Measurements from ENCODE around the gene HECTD1.

DNA sequence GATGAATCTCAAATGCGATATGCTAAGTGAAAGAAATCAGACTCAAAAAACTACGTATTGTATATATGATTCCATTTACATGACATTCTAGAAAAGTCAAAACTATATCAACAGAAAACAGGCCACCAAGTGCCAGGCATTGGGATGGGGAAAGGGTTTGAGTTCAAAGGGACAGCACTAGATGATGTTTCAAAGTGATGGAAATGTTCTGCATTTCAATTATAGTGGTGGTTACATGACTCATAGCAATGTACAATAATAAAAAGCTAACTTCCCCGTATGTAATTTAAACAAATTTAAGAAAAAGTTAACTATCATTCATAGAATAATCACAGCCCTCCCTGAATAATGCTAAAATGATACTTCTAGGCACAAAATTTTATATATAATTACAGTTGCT, 13.5 kb downstream of the HECTD1 start:
- TF ChIP-seq, protein P1, sequence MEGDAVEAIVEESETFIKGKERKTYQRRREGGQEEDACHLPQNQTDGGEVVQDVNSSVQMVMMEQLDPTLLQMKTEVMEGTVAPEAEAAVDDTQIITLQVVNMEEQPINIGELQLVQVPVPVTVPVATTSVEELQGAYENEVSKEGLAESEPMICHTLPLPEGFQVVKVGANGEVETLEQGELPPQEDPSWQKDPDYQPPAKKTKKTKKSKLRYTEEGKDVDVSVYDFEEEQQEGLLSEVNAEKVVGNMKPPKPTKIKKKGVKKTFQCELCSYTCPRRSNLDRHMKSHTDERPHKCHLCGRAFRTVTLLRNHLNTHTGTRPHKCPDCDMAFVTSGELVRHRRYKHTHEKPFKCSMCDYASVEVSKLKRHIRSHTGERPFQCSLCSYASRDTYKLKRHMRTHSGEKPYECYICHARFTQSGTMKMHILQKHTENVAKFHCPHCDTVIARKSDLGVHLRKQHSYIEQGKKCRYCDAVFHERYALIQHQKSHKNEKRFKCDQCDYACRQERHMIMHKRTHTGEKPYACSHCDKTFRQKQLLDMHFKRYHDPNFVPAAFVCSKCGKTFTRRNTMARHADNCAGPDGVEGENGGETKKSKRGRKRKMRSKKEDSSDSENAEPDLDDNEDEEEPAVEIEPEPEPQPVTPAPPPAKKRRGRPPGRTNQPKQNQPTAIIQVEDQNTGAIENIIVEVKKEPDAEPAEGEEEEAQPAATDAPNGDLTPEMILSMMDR (conservative IDR thresholded peaks at IDR 0.05; ENCODE audit: low read depth, low read length): no peak
- no peak for TF ChIP-seq EZH2 (IDR thresholded peaks at IDR 0.05; ENCODE audit: borderline replicate concordance, low read depth, low read length, poor library complexity, severe bottlenecking)
